ENCODE results near the gene MAP10.

MAP10 gene

DNA sequence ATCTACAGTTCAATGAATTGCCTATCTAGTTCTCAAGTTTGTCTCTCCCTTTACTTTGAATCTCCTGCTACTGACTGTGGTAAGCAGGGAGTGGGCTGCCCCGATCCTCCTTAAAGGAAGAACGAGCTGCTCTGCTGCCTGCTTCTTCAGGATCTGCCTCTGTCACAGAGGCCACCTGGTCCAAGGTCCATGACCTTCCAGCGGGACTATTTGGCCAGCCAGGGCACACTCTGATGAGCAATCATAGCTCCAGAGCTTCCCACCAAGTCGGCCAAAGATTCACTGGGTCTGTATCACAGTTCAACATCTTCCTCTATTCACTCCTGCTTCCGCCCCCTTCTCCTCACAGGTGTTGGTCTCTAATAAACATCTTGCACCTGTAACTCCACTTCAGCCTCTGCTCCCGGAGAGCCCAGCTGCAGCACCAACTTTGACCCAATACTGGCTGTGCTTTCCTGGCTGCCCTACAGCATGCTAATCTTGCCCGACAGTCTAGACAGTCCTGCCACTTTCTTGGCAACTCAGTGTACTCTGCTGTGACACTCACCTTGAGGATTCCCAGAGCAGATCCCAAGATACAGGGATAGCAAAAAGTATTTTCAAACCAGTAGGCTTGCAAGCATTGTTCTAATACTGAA is 16.9 kb upstream of the MAP10 start:
- TF ChIP-seq, protein P1, sequence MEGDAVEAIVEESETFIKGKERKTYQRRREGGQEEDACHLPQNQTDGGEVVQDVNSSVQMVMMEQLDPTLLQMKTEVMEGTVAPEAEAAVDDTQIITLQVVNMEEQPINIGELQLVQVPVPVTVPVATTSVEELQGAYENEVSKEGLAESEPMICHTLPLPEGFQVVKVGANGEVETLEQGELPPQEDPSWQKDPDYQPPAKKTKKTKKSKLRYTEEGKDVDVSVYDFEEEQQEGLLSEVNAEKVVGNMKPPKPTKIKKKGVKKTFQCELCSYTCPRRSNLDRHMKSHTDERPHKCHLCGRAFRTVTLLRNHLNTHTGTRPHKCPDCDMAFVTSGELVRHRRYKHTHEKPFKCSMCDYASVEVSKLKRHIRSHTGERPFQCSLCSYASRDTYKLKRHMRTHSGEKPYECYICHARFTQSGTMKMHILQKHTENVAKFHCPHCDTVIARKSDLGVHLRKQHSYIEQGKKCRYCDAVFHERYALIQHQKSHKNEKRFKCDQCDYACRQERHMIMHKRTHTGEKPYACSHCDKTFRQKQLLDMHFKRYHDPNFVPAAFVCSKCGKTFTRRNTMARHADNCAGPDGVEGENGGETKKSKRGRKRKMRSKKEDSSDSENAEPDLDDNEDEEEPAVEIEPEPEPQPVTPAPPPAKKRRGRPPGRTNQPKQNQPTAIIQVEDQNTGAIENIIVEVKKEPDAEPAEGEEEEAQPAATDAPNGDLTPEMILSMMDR (conservative IDR thresholded peaks at IDR 0.05) = no peak
- H3K27ac ChIP-seq = no peak overlapping the region

DNA sequence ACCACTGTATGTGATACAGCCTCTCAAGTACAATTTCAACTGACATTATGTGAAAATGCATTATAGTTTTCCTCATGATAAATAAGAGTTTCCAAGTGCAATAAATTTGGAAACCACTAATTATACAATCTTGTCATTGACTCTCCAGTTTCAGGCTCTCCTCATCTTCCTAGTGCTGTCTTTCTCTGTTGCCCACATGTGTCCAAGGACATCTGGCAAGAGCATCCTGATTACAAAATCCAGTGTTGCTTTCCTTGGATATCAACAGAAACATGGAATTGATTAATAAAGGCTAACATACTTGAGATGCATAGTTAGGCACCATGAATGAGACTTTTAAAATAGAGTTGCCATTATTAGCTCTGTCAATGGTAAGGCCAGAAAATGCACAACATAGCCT is 15.6 kb upstream of the MAP10 start:
- TF ChIP-seq, protein P1 (conservative IDR thresholded peaks at IDR 0.05) = no peak
- no peak overlapping the region for H3K27ac ChIP-seq

DNA sequence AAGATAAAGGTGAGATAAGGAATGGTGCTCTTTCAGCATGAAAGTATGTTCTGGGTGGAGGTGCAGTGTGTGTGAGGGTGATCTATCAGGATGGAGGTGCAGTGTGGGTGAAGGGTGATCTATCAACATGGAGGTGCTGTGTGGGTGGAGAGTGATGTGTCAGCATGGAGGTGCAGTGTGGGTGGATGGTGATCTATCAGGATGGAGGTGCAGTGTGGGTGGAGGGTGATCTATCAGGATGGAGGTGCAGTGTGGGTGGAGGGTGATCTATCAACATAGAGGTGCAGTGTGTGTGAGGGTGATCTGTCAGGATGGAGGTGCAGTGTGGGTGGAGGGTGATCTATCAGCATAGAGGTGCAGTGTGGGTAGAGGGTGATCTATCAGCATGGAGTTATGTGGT is 12.3 kb upstream of the MAP10 start:
- TF ChIP-seq, protein P1 (conservative IDR thresholded peaks at IDR 0.05) = no peak
- peak overlapping the region; percentile 76 for H3K27ac ChIP-seq

DNA sequence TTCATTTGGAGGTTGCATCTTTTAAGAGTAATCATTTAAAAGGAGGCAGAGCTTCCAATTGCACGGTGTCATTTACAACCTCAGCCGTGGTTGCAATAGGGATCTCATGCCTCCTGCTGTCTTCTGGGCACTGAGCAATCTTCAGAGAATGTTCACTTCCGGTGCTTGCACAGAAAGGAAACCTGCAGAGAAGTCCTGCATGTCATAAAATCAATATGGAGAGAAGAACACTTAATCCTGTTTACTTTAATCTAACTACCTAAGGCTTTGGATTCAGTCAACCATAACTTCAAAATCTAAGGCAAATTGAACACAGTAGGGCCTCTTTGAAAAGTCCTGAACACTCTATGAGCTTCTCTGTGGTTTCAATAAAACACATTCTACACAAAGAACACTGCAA is 11.3 kb upstream of the MAP10 start:
- TF ChIP-seq, protein P1 (conservative IDR thresholded peaks at IDR 0.05) = peak; percentile 65
- H3K27ac ChIP-seq = peak overlapping the region; percentile 76

DNA sequence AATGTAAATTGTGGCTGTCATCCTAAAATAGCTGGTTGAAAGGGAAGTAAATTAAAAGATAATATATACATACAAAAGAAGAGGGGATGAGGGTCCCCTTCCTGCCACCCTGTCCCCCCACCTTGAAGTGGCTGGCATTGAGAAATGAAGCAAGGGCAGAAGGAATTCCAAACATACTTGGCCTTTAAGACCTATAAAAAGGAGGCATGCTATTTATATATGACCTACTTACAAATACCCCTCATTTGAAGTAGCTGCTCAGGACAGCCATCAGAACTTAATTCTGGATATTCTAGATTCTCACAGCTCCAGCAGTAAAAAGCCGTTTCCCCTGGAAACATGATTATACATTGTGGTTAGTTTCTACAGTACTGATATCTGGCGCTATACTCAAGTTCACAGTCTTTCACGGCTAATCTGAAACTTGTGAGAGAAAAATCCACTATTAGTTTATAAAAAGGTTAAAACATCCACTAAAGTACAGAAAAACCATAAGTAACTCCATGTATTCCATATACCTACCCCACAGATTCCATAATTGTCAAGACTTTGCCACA is 9.6 kb upstream of the MAP10 start:
- TF ChIP-seq, protein P1 (conservative IDR thresholded peaks at IDR 0.05) = no peak
- peak overlapping the region; percentile 76; the same call in 1 of the 2 replicates for H3K27ac ChIP-seq

DNA sequence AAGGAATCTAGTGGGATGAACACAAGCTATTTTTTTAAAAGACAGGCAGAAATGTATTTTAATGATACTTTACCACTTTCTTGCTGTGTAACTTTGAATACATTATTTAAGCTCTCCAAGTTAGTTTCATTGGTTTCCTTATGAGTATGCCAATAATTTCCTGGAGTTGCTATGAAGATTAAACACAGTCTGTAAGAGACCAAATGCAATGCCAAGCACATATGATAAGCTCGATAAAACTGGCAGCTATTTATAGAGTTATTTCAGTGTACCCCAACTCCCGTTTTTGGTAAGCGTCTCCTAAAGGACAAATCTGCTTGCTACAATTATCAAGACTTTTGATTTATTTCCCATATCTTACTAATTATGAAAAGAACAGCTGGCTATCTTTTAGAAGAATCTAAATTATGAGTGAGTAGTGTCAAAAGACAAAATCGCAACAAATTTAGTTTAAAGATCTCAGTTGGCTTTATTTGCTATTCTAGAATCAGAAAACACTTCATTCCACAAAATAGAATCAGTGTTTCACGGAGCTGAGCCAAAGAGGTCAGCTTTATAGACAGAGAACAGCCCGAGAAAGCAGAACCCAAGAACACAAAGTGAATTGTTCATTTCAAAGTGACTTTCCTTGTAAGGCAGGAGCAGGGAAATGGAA is 7.2 kb upstream of the MAP10 start:
- H3K27ac ChIP-seq = peak overlapping the region; percentile 41
- TF ChIP-seq, protein P1 (conservative IDR thresholded peaks at IDR 0.05) = no peak

DNA sequence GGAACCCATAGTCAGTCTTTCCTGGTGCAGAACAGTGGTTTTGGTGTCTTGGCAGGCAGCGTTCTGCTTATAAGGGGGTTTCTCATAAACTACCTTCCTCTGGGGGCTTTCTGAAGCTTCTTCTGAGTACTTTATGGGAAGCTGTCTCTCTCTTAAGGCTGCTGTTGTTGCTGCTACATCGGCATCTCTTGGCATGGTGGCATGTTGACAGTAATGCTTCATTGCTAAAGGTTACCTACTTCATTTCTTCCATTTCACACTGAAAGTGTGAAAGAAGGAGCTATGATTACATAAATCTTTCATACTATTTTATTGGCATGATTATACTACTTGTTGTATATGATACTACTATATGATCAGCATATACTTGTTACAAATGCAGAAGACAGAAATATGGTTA is 6.3 kb upstream of the MAP10 start:
- TF ChIP-seq, protein P1 (conservative IDR thresholded peaks at IDR 0.05) = no peak
- peak overlapping the region; percentile 41; the same call in 1 of the 2 replicates for H3K27ac ChIP-seq

All from VCaP (cell line).